Endometrial microvascular endothelial cells (primary cell): ENCODE measurements around the gene TBC1D14. TPM values are rescaled to one million over a fixed set of nuclear protein-coding genes. Genes with fewer than 3 reads are reported as not detected.

Experiments
- in situ Hi-C: cut with HindIII; loops from 2 replicates; pipeline ENCODE4 v1.10.0; 2017; ENCODE audit warnings: low sequenced_read_pairs, low pct_unique_long_range_greater_than_20kb; ENCODE audit errors: inconsistent ontology term
- total RNA-seq: library from RNA; depleted of rRNA; stranded (reverse); fragments of >200 nt; gene quantifications from one replicate; pipeline ENCODE4 v1.2.3, GENCODE V29; 2015; ENCODE audit errors: inconsistent ontology term

The TBC1D14 gene
- total RNA-seq, 1 donor from 2014 or later, result 14.5 TPM

DNA sequence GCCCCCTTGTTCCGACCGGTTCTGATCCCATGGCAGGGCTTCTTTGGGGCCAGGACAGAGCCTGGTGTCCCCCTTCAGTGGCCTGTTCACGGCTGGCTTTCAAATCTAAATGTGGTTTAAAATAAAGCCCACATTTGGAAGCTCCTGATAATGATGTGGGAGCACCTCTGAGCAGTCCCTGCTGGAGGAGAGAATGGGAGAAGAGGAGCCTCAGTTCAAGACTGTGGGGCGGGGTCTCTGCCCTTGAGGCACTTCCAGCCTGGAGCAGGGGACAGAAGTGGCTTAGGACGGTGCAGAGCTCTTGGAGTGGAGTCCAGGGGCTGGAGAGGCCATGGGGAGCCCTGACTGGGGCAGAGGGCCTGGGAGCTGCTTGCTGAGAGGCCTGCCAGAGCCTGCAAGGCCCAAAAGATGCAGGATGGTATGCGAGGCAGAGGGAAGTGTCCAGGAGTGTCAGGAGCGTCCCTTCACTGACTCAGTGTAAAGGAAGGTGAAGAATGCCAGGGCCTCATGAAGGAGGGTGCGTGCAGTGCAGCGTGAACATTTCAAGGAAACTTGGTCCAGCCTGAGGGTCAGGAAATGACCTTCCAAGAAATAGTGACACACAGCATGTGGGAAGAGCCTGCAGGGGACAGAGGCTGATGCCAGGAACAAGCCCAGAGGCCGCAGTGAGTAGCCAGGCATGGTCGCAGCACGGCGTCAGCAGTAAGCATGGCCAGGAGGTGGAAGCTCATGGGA is 112.5 kb downstream of the TBC1D14 start:
- in situ Hi-C loops, result no loop called here

DNA sequence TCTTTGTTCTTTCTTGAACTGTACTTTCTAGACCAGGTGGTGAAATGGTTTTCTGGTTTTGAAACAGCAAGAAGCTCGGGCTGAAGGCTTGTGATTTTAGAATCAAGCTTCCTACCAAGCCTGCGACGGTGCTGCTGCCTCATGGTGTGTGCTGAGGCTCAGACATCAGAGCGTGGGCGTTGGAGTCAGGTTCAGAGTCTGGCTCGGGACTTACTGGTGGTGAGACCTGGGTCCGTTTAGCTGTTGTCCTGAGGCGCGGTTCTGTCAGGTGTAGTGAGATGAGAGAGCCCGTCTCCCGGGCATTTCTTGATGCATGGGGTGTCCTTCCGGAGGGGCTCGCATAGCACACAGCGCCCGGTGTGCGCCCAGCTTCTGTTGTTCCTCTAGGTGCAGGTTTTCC is 113.9 kb downstream of the TBC1D14 start:
- in situ Hi-C loops, result no loop called here

DNA sequence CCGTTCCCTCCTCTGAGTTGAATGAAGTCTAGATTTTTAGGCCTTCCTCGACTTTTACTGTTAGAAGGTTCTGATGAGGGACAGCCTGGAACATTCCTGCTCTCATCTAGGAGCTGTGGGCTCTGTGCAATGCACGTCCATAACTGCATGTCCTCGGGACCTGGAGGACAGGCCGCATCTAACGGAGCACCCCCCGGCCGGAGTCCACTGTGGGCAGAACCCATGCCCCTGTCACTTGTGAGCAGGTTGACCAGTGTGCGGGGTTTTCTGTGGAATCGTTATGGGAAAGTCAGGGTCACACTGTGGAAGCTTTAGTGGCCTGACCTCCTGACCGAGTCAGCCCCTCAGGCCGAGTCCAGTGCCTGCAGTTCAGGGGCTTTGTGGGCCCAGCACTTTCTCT is 114.3 kb downstream of the TBC1D14 start:
- in situ Hi-C loops, result no loop called here

DNA sequence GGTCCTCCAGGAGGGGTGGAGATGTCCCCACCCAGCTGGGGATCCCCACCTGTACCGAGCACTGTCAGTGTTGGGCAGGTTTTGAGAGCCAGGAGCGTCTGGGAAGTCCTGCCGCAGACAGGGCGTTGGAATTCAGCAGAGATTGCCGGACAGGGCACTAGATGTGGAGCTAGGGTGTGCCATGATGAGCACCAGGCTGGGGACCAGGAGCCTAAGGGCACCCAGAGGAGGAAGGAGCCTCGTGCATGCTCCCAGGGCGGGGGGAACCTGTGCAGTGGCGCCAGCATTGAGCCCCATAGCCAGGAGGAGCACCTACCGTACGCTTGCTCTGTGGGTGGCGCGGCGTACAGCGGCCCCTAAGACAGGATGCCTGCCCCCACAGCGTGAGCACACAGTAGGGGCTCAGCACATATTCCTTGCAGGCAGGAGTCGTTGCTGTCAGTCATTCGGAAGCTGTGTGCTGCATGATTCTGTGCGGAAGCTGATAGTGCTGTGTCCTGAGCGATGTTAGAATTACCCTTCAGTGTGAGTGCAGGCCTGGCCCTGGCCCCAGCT is 114.8 kb downstream of the TBC1D14 start:
- in situ Hi-C loops, result no loop called here

DNA sequence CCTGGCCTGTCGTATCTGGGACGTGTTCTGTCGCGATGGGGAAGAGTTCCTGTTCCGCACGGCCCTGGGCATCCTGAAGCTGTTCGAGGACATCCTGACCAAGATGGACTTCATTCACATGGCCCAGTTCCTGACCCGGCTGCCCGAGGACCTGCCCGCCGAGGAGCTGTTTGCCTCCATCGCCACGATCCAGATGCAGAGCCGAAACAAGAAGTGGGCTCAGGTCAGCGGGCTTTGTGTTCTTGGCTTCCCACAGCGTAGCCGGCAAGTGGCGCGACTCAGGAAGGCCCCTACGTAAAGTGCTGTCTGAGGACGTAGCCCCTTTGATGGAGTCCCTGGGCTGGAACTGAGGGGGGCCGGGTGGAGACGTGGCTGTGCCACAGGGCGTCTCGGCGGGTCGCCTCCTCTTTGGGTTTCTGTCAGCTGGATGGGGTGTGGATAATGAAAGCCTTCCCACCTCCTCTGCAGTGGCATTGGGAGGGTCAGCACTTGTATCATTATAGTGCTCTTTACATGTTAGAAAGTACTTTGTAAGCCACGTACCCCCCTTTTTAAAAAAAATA is 115.5 kb downstream of the TBC1D14 start:
- in situ Hi-C loops, result no loop called here

DNA sequence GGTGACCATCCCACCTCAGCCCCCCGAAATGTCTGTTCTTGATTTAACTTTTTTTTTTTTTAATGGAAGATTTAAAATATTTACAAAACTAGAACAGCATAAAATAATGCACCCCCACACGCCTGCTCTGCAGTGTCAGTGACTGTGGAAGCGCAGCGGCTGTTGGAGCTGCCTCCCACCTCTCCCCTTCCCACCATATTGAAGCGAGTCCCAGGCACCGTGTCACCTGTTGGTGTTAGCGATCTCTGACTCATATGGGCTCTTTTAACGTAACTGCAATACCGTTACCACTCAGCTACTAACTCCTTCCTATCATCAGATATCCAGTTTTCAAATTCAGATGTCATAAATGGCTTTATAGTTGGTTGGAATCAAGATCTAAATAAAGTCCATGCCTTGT is 116.5 kb downstream of the TBC1D14 start:
- in situ Hi-C loops, result no loop called here

DNA sequence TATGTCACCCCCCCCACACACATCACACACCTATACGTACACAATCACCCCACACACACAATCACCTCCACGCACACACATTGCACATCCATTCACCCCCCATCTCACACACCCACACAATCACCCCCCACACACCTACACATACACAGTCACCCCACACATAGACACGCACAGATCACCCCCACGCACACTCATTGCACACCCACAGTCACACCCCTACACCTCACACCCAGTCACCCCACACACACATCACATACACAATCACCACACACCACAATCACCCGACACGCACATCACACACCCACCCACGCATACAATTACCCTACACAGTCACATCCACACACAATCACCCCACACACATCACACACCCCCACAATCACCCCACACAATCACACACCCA is 117.7 kb downstream of the TBC1D14 start:
- in situ Hi-C loops, result no loop called here

DNA sequence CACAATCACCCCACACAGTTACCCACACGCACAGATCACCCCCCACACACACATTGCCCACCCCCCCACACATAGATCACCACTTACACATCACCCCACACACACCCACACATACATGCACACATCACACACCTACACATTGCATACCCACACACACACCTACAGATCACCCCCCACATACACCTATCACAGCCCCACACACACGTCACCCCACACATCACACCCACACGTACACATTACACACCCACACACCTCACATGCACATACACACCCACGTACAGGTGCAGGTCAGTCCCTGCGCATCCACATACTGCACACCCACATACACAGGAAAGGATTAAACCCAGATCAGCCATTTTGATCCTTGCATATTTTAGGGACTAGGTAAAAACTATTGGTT is 118.3 kb downstream of the TBC1D14 start:
- in situ Hi-C loops, result no loop called here

DNA sequence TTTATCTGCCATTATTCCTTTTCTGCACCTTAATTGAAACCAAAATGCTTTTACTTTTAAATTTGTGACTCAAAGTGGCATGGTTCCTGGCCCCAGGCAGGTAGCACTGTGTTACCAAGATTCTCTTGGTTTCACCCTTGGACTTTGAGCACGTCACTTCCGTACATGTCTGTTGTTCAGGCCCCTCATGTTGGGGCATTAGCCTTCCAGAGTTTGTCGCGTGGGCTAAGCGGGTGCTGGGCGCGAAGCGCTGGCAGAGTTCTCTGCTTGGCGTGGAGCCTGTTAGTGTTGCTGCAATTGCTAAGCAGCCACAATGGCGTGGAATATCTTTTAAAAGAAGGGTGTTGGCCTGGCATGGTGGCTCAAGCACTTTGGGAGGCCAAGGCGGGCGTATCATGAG is 119.6 kb downstream of the TBC1D14 start:
- in situ Hi-C loops, result no loop called here

DNA sequence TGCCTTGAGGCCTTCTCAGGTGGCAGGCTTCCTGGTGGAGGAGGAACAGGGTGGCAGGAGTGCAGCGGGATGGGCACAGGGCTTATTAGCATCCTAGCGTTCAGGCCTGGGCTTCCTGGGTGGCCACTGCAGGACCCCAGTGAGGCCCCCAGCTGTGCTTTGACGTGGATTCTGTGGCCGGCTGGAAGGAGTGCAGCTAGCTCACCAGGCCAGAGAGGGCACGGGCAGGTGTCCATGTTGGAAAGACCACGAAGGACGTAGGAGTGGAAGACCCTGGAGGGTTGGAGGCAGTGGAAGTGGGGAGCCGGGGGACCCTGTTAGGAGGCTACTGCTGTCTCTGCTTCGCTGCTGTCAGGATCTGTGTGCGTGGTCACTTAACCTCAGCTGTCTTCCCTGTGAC is 120.3 kb downstream of the TBC1D14 start:
- in situ Hi-C loops, result no loop called here

DNA sequence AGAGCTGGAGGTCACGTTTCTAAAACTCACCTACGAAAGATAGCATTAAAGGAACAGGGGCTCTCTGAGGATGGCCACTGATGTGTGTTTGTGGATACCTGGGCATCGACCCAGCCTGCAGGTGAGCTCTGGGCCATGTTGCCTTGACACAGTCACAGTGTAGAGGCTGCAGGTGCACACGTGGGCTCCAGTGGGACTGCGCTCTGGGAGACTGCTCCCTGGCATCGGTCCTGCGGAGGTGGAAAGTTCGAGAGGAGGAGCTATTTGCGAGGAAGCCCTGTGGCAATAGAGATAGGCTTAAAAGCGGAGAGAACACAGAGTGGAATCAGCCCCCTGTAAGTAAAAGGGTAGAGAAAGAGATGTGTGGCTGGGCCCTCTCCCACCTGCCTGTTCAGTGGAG is 121.2 kb downstream of the TBC1D14 start:
- in situ Hi-C loops, result no loop called here

DNA sequence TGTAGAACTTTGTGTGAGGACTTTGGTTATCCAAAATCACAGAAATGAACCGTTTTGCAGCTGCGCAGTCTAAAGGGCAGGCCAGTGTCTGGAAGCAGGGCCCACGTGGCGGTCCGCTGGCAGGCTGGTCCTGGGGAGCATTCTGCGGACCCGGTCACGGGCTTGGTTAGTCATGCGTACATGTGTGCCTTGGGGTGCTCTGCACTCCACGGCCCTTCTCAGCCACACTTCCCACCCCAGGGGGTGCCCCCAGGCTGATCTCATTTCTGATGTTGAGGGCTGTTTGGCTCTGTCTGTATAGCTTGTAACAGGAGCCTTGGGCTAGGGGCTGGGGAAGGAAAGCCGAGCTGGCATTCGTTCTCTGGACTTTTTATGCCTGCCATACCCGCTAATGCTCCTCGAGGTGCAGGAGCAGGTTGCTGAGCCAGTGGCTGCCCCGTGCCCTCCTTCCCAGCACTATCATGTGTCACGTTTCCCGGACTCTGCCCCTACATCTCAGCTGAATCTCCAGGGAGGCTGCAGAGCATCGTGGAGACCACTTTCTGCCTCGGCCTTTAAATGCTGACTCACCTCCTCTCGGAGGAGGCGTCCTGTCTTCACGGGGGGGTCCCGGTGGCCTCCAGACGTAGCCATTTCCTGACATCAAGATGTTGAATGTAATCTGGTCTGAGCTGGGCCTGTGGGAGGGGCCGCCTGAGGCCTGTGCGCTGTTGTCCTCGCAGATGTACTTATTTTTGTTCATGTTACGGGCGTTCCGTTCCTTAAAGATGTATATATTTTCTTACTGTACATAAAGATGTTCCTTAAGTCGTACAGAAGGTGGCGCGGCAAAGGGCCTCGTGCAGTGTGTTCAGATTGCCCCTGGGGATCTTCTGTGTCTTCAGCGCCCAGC is 122.2 kb downstream of the TBC1D14 start:
- in situ Hi-C loops, result no loop called here

DNA sequence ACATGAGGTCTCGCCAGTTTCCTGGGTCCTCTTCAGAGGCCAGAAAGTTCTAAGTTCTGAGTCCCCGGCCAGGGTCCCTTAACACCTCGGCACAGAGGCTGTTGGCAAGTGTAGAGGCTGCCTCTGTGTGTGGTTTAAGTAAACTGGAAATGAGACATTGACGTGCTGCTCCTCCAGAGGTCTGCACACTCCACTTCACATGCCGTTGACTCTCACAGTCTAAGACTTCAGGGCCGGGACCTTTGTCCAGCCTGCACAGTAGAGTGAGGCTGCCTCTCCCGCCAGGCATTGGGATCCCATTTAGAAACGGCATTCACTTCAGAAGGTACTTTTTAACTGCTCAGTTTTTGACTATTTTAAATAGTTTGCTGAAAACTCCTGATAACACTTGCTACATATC is 123.0 kb downstream of the TBC1D14 start:
- in situ Hi-C loops, result no loop called here

DNA sequence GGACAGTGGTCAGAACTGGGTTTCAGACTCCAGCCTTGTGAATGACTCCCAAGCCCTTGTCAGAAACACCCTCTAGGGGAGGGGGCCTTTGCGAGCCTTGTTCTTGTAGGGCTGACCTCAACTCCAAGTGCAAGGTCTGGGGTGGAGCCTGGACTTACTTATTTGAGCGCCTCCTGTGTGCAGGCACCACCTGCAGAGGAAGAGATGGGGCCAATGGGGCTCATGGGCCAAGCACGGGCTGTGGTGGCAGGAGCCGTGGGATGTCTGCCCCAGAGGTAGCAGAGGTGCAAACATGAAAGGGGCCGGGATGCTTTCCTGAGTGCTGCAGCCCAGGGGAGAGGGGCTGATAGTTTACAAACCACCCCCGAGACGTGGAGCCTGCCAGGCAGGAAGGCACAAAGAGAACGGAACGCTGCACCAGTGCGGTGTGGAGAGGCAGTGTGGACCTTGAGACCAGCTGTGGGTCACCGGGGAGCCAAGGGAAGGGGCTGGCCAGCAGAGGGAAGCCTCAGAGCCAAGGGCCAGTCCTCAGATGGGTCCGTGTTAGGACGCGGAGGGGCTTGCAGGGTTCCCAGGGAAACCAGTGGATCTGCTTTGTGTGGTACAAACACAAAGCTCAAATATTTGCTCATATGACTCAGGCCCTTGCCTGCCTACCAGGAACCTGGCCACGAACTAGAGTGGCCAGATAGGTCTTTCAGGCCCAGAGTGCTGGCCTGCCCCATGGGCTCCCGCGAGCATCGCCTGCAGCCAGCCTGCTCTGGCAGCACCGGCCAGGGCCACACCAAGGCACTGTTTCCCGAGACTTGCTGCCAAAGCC is 124.8 kb downstream of the TBC1D14 start:
- in situ Hi-C loops, result no loop called here

DNA sequence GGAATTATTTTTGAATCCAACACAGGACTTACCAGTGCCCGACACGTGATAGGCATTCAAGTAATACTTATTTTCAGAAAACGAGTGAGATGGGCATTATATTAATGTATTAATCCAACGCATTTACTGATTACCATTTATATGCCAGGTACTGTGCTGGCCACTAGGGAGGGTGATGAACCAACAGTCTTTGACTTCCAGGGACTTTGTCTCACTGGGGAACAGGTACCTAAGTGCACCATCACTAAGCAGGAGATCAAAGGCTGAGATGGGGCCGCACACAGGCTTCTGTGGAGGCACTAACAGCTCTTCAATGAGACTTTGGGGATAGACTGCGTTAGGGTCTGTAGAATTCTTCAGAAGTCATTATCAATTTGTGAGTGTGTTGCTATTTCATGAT is 127.8 kb downstream of the TBC1D14 start:
- in situ Hi-C loops, result no loop called here

DNA sequence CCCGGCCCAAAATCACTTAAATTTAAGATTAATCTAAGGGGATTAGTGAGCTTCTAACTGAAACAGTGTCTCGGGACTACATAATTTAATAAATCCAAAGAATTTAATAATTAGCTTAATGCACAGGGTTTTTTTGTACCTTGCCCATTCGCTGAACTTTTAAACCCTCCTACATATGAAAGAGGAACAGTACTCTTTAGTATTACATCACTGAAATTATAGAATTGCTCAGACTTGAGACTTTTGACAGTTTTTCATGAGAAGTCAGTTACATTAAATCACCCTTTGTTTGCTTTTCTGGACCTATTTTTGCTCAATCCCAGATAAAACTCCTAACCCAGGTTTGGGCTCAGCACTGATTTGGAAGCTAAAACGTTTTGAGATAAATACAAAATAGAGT is 131.1 kb downstream of the TBC1D14 start:
- in situ Hi-C loops, result no loop called here

DNA sequence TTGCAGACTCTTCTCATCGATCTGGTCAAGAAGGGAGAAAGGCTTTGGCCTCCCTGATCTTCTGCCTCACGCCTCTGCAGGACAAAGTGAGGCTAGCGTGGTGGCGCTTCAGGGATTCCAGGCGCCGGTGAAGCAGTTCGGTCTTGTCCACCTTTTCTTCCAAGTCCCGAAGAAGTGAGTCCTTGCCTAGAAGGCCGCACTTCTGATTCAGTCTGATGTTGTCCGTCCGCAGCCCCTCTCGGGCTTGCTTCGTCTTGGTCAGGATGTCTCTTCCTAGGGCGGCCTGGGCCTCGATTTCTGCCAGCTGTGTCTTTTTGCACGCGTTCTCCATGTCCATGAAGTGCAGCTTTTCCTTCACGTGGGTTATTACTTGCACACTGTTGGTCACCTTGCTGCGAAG is 131.6 kb downstream of the TBC1D14 start:
- in situ Hi-C loops, result no loop called here

DNA sequence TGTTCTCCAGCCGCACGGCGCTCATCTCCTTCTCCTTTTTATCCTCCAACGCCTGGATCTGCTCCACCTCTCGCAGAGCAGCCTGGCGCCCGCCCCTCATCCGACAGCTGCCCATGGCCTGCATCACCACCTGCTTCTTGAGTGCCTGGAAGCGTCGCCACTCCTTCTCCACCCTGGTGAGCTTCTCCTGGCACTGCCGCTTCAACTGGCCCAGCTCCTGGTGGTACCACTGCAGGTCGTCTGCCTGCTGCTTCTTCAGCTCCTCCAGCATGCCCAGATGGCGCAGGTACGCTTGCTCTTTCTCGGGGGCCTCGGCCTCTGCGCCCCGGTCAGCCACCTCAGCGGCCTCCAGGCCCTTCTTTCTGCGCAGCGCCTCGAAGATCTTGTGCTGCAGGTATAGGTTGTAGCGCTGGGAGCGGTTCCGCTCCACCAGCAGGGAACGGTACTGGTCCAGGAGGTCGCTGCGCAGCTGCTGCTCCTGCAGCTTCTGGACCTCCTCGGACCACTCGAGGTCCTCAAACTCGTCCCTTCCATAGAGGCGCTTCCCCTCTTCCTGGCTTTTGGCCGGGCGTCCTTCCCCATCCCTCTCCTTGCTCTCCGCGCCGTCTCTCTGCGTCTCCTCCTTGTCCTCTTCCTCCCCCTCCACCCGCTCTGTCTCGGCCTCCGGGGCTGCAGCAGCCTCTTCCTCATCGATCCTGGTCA is 132.3 kb downstream of the TBC1D14 start:
- in situ Hi-C loops, result no loop called here
